Measurements from ENCODE around the gene KRT16. TPM values are rescaled to one million over a fixed set of nuclear protein-coding genes. Genes with fewer than 3 reads are reported as not detected.

The KRT16 gene
- polyA plus RNA-seq, 4 donors, result 0.25 TPM; not detected in 3

- H3K9me3 ChIP-seq (ENCODE audit: control insufficient read depth in 2 of 2, insufficient read depth in 1 of 2, low read depth in 1 of 2, low read length in 1 of 2), result peaks cover 0 to 4% of the 10 kb centered on the region in 2 donors
- H3K4me1 ChIP-seq (ENCODE audit: control insufficient read depth in 3 of 3, insufficient read depth in 2 of 3, low read depth in 1 of 3, low read length in 2 of 3), result no peaks in the 10 kb centered on the region
- no peak overlapping the region for H3K4me3 ChIP-seq (ENCODE audit: low read depth in 1 of 3, low read length in 3 of 3)
- DNase-seq, result no peak
- no peak for FAIRE-seq
- 72 to 92% (median 83%) methylated on average over 6 of the region's 6 CpGs for WGBS, 3 donors
- no peak overlapping the region for H3K27ac ChIP-seq (ENCODE audit: low read depth in 1 of 3, low read length in 2 of 3)
- peaks cover 0 to 47% (median 3%) of the 10 kb centered on the region in 3 donors for H3K27me3 ChIP-seq (ENCODE audit: control insufficient read depth in 3 of 3, insufficient read depth in 3 of 3, low read length in 3 of 3)
- no peaks in the 10 kb centered on the region for H3K36me3 ChIP-seq (ENCODE audit: control insufficient read depth in 3 of 3, insufficient read depth in 2 of 3, low read depth in 1 of 3, low read length in 3 of 3)
Measured at GRCh38 chr17:41567317-41567716, 45.2 kb downstream of the KRT16 start.

GRCh38 chr17:41565338-41565737, 47.2 kb downstream of the KRT16 start:
- Histone ChIP-seq H3K4me1 (ENCODE audit: control insufficient read depth in 3 of 3, insufficient read depth in 2 of 3, low read depth in 1 of 3, low read length in 2 of 3) (no peaks in the 10 kb centered on the region), H3K9me3 (ENCODE audit: control insufficient read depth in 2 of 2, insufficient read depth in 1 of 2, low read depth in 1 of 2, low read length in 1 of 2) (peaks cover 0 to 4% of the 10 kb centered on the region in 2 donors), H3K27ac (ENCODE audit: low read depth in 1 of 3, low read length in 2 of 3) (no peak overlapping the region), H3K36me3 (ENCODE audit: control insufficient read depth in 3 of 3, insufficient read depth in 2 of 3, low read depth in 1 of 3, low read length in 3 of 3) (no peaks in the 10 kb centered on the region), H3K27me3 (ENCODE audit: control insufficient read depth in 3 of 3, insufficient read depth in 3 of 3, low read length in 3 of 3) (peaks cover 0 to 38% (median 3%) of the 10 kb centered on the region in 3 donors), H3K4me3 (ENCODE audit: low read depth in 1 of 3, low read length in 3 of 3) (no peak overlapping the region)
- DNase-seq (no peak), FAIRE-seq (no peak)

GRCh38 chr17:41563607-41564170, 48.9 kb downstream of the KRT16 start:
- Histone ChIP-seq H3K36me3 (ENCODE audit: control insufficient read depth in 3 of 3, insufficient read depth in 2 of 3, low read depth in 1 of 3, low read length in 3 of 3) (no peaks in the 10 kb centered on the region), H3K4me1 (ENCODE audit: control insufficient read depth in 3 of 3, insufficient read depth in 2 of 3, low read depth in 1 of 3, low read length in 2 of 3) (no peaks in the 10 kb centered on the region), H3K27ac (ENCODE audit: low read depth in 1 of 3, low read length in 2 of 3) (no peak overlapping the region), H3K9me3 (ENCODE audit: control insufficient read depth in 2 of 2, insufficient read depth in 1 of 2, low read depth in 1 of 2, low read length in 1 of 2) (peaks cover 0 to 4% of the 10 kb centered on the region in 2 donors), H3K27me3 (ENCODE audit: control insufficient read depth in 3 of 3, insufficient read depth in 3 of 3, low read length in 3 of 3) (peaks cover 0 to 36% (median 3%) of the 10 kb centered on the region in 3 donors), H3K4me3 (ENCODE audit: low read depth in 1 of 3, low read length in 3 of 3) (no peak overlapping the region)
- DNase-seq, result no peak
- no peak for FAIRE-seq
- WGBS, 3 donors, result 43 to 59% (median 47%) methylated on average over 3 of the region's 3 CpGs

GRCh38 chr17:41561554-41561953, 51.0 kb downstream of the KRT16 start:
- peaks cover 0 to 19% (median 3%) of the 10 kb centered on the region in 3 donors for H3K27me3 ChIP-seq (ENCODE audit: control insufficient read depth in 3 of 3, insufficient read depth in 3 of 3, low read length in 3 of 3)
- H3K9me3 ChIP-seq (ENCODE audit: control insufficient read depth in 2 of 2, insufficient read depth in 1 of 2, low read depth in 1 of 2, low read length in 1 of 2), result no peaks in the 10 kb centered on the region
- no peaks in the 10 kb centered on the region for H3K36me3 ChIP-seq (ENCODE audit: control insufficient read depth in 3 of 3, insufficient read depth in 2 of 3, low read depth in 1 of 3, low read length in 3 of 3)
- H3K4me3 ChIP-seq (ENCODE audit: low read depth in 1 of 3, low read length in 3 of 3), result no peak overlapping the region
- no peak overlapping the region for H3K27ac ChIP-seq (ENCODE audit: low read depth in 1 of 3, low read length in 2 of 3)
- DNase-seq, result no peak
- no peaks in the 10 kb centered on the region for H3K4me1 ChIP-seq (ENCODE audit: control insufficient read depth in 3 of 3, insufficient read depth in 2 of 3, low read depth in 1 of 3, low read length in 2 of 3)
- WGBS, 3 donors, result 69 to 77% (median 73%) methylated on average over 6 of the region's 6 CpGs
- no peak for FAIRE-seq

Other genes with a start within 250 kb of the KRT16 start
- not detected for gene KRT33B, start 243.0 kb downstream of the KRT16 start, polyA plus RNA-seq
- not detected for gene KRT34, start 230.5 kb downstream of the KRT16 start, polyA plus RNA-seq
- not detected for gene KRT31, start 215.2 kb downstream of the KRT16 start, polyA plus RNA-seq
- gene KRT37, start 188.2 kb downstream of the KRT16 start, polyA plus RNA-seq, result not detected
- not detected for gene KRT38, start 171.8 kb downstream of the KRT16 start, polyA plus RNA-seq
- not detected for gene KRT32, start 145.4 kb downstream of the KRT16 start, polyA plus RNA-seq
- gene KRT35, start 131.6 kb downstream of the KRT16 start, polyA plus RNA-seq, result not detected
- under 1 TPM in 1 of 4 donors, not detected in 3; 0.04 TPM for gene KRT36, start 122.9 kb downstream of the KRT16 start, polyA plus RNA-seq
- gene KRT13, start 107.2 kb downstream of the KRT16 start, polyA plus RNA-seq, result 10 to 100 TPM in 3 of 4 donors, under 1 TPM in 1; 0.37 to 37.6 (median 18.2) TPM
- 10 to 100 TPM in 2 of 4 donors, 1 to 10 TPM in 1, under 1 TPM in 1; 0.62 to 18.9 (median 6.6) TPM for gene KRT15, start 93.9 kb downstream of the KRT16 start, polyA plus RNA-seq
- gene KRT19, start 84.5 kb downstream of the KRT16 start, polyA plus RNA-seq, result 1,000 to 10,000 TPM in 3 of 4 donors, 10 to 100 TPM in 1; 83.2 to 1,607 (median 1,272) TPM
- under 1 TPM in 1 of 4 donors, not detected in 3; 0.15 TPM for gene KRT9, start 40.7 kb downstream of the KRT16 start, polyA plus RNA-seq
- gene KRT14, start 25.9 kb downstream of the KRT16 start, polyA plus RNA-seq, result 1 to 10 TPM in 2 of 4 donors, under 1 TPM in 1, not detected in 1; 0.33 to 2.2 (median 1.1) TPM
- 1 to 10 TPM in 2 of 4 donors, under 1 TPM in 1, not detected in 1; 0.65 to 2.4 (median 1.8) TPM for gene KRT17, start 11.8 kb upstream of the KRT16 start, polyA plus RNA-seq
- 100 to 1,000 TPM; 328 to 770 (median 618) TPM for gene EIF1, start 76.1 kb upstream of the KRT16 start, polyA plus RNA-seq
- gene GAST, start 99.6 kb upstream of the KRT16 start, polyA plus RNA-seq, result 1 to 10 TPM in 1 of 4 donors, not detected in 3; 1.9 TPM
- gene HAP1, start 121.9 kb upstream of the KRT16 start, polyA plus RNA-seq, result under 1 TPM; 0.21 to 0.40 (median 0.25) TPM
- 100 to 1,000 TPM; 122 to 316 (median 270) TPM for gene JUP, start 173.9 kb upstream of the KRT16 start, polyA plus RNA-seq
- gene P3H4, start 199.2 kb upstream of the KRT16 start, polyA plus RNA-seq, result 10 to 100 TPM in 2 of 4 donors, 1 to 10 TPM in 2; 6.5 to 19.1 (median 11.2) TPM
- gene FKBP10, start 200.2 kb upstream of the KRT16 start, polyA plus RNA-seq, result 10 to 100 TPM in 2 of 4 donors, 1 to 10 TPM in 1, under 1 TPM in 1; 0.67 to 39.7 (median 8.7) TPM
- 10 to 100 TPM; 10.5 to 36.0 (median 27.9) TPM for gene NT5C3B, start 223.5 kb upstream of the KRT16 start, polyA plus RNA-seq
- gene KLHL10, start 225.1 kb upstream of the KRT16 start, polyA plus RNA-seq, result under 1 TPM in 1 of 4 donors, not detected in 3; 0.15 TPM